ENCODE results near the gene AGXT2. TPM values are rescaled to one million over a fixed set of nuclear protein-coding genes. Genes with fewer than 3 reads are reported as not detected.

The AGXT2 gene
- total RNA-seq, 1 donor from 2014 or later = not detected

- no peak for DNase-seq
- H3K9me3 ChIP-seq (replicated peaks) = peaks cover 7% of the 10 kb centered on the region
- no peaks in the 10 kb centered on the region for H3K36me3 ChIP-seq
- H3K27me3 ChIP-seq (ENCODE audit: low read depth) = peaks cover 91% of the 10 kb centered on the region
- H3K27ac ChIP-seq (replicated peaks) = no peak overlapping the region
- H3K4me3 ChIP-seq = no peak overlapping the region
- H3K4me1 ChIP-seq = no peaks in the 10 kb centered on the region
- intact Hi-C loops (cut with micrococcal nuclease) = no loop called here
- TF ChIP-seq CTCF (IDR thresholded peaks at IDR 0.05; ENCODE audit: borderline replicate concordance) = no peak
Measured at GRCh38 chr5:35002459-35002858, 45.3 kb downstream of the AGXT2 start.

- Histone ChIP-seq H3K4me3 (no peak overlapping the region), H3K9me3 (replicated peaks) (peaks cover 1% of the 10 kb centered on the region), H3K36me3 (no peaks in the 10 kb centered on the region), H3K27ac (replicated peaks) (no peak overlapping the region), H3K27me3 (ENCODE audit: low read depth) (peaks cover 91% of the 10 kb centered on the region), H3K4me1 (no peaks in the 10 kb centered on the region)
- no peak for DNase-seq
- intact Hi-C loops (cut with micrococcal nuclease) = no loop called here
- no peak for TF ChIP-seq CTCF (IDR thresholded peaks at IDR 0.05; ENCODE audit: borderline replicate concordance)
Measured at GRCh38 chr5:35001842-35002241, 45.9 kb downstream of the AGXT2 start.

GRCh38 chr5:34998058-34998789 is 49.5 kb downstream of the AGXT2 start:
- no peak overlapping the region for H3K27ac ChIP-seq (replicated peaks)
- no peaks in the 10 kb centered on the region for H3K36me3 ChIP-seq
- H3K4me1 ChIP-seq = no peaks in the 10 kb centered on the region
- peaks cover 89% of the 10 kb centered on the region for H3K27me3 ChIP-seq (ENCODE audit: low read depth)
- no peak overlapping the region for H3K4me3 ChIP-seq
- intact Hi-C loops (cut with micrococcal nuclease) = no loop called here
- no peaks in the 10 kb centered on the region for H3K9me3 ChIP-seq (replicated peaks)
- no peak for DNase-seq
- TF ChIP-seq CTCF (IDR thresholded peaks at IDR 0.05; ENCODE audit: borderline replicate concordance) = no peak

GRCh38 chr5:34996261-34996660 is 51.5 kb downstream of the AGXT2 start:
- Histone ChIP-seq H3K4me1 (no peaks in the 10 kb centered on the region), H3K27ac (replicated peaks) (no peak overlapping the region), H3K4me3 (no peak overlapping the region), H3K9me3 (replicated peaks) (no peaks in the 10 kb centered on the region), H3K27me3 (ENCODE audit: low read depth) (peaks cover 71% of the 10 kb centered on the region), H3K36me3 (no peaks in the 10 kb centered on the region)
- no peak for TF ChIP-seq CTCF (IDR thresholded peaks at IDR 0.05; ENCODE audit: borderline replicate concordance)
- DNase-seq = no peak
- intact Hi-C loops (cut with micrococcal nuclease) = no loop called here

- H3K9me3 ChIP-seq (replicated peaks) = no peaks in the 10 kb centered on the region
- no peak for DNase-seq
- peaks cover 69% of the 10 kb centered on the region for H3K27me3 ChIP-seq (ENCODE audit: low read depth)
- intact Hi-C loops (cut with micrococcal nuclease) = no loop called here
- H3K36me3 ChIP-seq = no peaks in the 10 kb centered on the region
- TF ChIP-seq CTCF (IDR thresholded peaks at IDR 0.05; ENCODE audit: borderline replicate concordance) = no peak
- no peak overlapping the region for H3K4me3 ChIP-seq
- no peaks in the 10 kb centered on the region for H3K4me1 ChIP-seq
- no peak overlapping the region for H3K27ac ChIP-seq (replicated peaks)
Measured at GRCh38 chr5:34993951-34994350, 53.8 kb downstream of the AGXT2 start.
